ENCODE data around the gene GPR4.
"Not testable (repeated sequence)": the region's sequence is repeated elsewhere in the genome, so short reads cannot be mapped to it uniquely, and the experiment has no call there.

Gene GPR4

DNA sequence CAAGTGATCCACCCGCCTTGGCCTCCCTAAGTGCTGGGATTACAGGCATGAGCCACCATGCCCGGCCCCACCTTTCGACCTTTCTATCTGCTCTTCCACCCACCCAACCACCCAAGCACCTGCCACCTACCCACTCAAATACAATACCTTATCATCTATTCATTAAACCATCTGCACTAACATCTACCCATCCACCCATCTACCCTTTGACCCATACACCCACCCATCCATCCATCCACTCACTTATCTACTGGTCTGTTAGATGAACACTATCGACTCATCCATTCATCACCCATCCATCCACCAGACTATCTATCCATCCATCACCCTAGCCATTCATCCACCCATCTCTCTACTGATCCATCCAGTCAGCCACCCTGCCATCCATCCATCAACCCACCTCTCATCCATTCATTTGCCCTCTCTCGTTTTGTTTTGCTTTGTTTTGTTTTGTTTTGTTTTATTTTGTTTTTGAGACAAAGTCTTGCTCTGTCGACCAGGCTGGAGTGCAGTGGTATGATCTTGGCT lies 20.0 kb upstream of the GPR4 start:
- DNase-seq = no peak

DNA sequence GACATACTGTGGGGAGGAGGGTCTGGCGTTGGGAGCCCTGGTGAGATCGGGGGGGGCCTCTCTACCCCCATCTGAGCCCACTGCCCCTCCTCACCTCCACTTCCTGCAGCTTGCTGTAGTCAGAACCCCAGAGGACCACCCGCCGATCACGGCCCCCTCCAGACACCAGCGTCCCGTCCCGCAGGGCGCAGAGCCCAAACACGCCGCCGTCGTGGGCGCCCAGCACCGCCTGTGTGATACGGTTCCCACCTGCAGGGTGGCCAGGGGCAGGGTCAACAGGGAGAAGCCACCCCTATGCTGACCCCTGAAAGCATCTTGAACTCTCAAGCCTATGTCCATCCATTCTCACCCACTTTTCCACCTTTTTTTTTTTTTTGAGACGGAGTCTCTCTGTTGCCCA lies 19.4 kb upstream of the GPR4 start:
- DNase-seq = no peak

DNA sequence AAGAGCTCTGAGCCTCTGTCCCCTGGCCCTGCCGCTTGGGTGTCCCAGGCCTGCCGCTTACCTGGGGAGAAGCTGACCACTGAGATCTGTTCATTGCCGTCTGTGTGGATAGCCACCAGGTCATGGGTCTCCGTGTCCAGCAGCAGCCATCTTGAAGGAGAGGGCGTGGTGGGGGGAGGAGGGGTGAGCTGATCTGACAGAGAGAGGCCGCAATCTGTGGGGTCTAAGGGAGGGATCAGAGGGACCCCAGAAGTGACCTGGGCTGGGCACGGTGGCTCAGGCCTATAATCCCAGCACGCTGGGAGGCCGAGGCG lies 14.6 kb upstream of the GPR4 start:
- DNase-seq = no peak

DNA sequence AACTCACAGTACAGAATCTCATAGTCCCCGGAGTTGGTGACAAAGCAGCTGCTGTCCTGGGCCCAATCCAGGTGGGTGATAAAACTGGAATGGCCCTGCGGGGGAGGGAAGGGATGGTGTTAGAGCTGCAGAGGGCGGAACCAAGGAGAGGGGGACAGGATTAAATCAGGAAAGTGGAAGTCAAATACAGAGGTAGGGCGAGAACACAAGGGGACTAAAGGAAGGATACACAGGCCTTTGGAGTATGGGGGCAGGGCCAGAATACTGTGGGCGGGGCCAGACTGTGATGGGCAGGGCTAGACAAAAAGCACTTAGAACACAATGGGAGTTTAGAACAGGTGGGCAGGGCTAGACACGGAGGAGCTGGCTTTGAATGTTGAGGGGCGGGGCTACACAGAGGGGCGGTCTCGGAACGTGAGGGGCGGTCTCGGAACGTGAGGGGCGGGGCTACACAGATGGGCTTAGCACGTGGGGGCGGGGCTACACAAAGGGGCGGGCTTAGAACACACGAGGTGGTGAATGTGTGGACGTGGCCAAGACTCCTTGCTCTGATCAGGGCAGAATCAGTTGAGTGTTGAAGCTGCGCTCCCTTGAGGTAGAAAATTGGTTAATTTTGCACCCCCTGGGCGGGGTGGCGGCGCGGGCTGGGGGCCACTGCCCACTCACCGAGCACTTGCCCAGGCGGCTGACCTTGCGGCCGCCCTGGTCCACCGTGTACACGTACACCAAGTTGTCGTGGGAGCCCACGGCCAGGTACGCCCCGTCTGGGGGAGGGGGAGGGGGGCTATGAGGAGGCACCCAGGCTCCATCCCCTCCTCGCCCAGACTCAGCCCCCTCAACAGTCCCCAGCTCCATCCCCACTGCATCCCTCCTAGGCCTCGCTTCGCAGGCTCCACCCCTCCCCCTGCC lies 14.0 kb upstream of the GPR4 start:
- DNase-seq = peak; percentile 88

DNA sequence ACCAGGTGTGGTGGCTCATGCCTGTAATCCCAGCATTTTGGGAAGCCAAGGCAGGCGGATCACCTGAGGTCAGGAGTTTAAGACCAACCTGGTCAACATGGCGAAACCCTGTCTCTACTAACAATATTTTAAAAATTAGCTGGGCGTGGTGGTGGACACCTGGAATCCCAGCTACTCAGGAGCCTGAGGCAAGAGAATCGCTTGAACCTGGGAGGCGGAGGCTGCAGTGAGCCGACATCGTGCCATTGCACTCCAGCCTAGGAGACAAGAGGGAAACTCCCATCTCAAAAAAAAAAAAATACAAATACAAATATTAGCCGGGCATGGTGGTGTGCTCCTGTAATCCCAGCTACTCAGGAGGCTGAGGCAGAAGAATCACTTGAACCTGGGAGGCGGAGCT lies 13.0 kb upstream of the GPR4 start:
- not testable (repeated sequence) for DNase-seq

DNA sequence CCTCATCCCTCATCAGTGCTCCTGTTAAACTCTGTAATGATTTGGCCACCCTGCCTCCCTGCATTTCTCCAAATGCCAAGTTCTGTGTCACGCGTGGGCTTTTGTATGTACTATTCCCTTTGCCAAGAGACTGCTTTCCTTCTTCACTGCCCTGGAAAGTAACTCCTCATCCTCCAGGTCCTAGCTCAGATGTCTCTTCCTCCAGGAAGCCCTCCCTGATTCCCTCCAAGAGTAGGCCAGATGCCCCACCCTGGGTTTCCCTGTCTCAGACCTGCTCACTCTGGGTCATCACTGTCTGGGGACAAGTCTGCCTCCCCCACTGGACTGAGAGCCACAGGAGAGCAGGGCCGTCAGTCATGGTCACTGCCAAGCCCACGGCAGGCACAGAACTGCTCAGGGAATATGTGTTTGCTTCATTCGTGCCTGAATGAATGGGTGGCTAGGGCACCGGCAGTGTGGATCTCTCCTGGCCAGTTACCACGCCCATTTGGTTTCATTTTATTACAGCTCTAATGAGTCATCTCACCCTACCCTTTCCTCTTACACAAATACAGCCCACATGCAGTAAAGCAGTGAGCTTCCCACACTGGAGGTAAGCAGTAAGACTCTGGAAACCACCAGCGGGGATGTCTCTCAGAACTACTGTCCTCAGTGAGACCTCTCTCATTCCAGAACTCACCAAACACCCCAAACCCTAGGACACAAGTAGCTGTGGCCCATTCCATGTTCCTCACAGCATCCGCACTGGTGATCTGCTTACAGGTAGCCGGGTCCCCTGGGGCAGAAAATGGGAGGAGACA lies 12.1 kb upstream of the GPR4 start:
- peak; percentile 68 for DNase-seq

DNA sequence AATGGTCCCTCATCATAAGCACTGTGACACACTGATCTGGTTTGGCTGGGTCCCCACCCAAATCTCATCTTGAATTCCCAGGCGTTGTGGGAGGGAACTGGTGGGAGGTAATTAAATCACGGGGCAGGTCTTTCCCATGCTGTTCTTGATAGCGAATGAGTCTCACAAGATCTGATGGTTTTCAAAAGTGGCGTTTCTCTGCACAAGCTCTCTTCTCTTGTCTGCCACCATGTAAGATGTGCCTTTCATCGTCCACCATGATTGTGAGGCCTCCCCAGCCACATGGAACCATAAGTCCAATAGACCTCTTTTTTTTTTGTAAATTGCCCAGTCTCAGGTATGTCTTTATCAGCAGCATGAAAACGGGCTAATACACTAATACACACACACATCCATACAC lies 6.9 kb upstream of the GPR4 start:
- no peak for DNase-seq

DNA sequence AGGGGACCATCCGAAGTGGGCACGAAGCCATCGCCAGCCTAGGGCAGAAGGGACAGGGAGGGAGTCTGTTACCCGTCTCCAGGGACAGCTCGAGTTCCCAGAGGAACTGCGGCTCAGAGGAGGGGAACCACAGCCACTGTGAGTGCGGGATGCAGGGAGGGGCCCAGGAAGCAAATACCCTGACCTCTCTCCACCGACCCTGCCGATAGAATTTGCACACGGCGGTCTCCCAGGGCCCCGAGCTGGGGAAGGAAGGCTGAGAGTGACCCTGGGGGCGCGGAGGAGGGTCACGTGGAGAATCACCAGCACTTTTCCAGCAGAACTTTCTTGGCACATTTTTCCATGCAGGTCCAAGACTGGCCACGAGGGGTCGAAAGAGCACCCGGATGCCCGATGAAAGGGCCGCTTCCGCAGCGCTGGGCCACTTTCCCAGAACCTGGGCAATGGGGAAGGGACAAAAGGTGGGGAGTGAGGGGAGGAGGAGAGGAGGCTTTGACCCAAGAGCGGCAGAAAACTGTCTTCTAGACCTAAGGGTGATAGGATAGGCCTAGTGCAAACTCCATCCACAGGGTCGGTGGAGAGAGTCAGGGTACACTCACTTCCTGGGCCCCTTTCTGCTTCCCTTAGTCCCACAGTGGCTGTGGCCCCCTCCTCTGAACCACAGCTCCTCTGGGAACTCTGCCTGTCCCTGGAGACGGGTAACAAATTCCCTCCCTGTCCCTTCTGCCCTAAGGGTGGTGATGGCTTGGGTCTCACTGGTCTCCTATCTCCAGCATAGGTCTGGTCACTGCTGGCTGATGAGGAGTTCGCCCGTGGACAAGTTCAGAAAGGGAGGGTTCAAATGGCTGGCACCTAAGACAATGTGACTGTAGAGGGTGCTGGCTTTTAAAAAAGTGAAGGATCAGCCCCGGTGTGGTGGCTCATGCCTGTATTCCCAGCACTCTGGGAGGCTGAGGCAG lies 5.3 kb upstream of the GPR4 start:
- DNase-seq = peak; percentile 80

DNA sequence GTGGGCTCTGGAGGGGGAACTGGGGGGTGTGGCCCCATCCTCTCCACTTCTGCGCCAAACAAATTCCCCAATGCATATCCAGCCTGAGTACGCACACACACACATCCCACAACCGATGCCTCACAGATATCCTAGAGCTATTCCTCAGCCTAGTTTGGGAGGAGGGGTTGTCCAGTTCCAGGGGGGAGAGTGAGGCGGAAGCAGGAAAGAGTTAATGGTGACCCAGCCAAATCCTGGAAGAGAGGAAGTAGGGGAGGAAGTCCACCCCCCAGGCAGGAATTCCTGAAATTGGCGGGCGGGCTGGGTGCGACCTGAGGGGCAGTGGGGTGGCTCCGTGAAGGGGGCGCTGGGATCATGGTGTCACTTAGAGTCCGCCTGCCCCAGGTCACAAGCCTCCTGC lies 897 bp downstream of the GPR4 start:
- no peak for DNase-seq

DNA sequence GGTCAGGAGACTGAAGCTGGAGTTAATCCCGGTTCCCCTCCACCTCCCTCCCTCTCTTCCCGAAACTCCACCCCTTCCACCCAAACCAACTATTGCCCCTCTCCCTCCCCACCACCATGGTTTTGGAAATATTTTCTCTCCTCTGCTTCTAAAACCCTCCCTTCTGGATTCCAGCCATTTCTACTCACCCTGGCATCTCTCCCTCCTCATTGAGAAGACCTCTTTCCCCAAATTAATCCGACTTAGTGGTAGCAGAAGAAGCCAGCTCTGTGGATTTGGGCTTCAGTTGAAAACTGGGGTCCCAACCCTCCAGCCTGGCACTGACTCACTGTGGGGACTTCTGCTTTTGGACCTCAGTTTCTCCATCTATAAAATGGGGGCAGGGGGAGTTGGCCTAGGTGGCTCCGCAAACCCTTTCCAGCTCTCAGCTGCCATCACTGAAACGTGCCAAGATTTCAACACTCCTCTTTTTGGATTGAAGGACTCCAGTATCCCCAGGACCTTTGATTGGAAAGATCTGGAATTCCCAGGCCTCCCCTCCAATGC lies 1.6 kb downstream of the GPR4 start:
- no peak for DNase-seq

DNA sequence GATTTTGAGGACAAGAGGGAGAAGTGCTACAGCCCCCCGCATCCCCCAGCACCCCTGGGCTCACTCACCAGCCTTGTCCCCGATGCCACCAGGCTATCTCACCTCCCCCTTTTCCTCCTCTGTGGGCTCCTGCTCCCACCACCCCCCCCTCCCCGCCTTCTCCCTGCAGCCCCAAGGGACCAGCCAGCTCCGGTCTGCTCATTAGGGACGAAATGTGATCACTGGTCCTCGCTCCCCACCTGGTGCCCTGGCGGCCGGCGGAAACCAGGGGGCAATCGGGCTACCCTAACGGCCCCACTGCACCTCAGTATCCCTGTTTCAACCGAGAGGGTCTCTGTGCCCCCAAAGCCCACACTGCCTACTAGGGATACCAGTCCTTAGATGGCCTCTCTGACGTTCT lies 2.7 kb downstream of the GPR4 start:
- DNase-seq = no peak

DNA sequence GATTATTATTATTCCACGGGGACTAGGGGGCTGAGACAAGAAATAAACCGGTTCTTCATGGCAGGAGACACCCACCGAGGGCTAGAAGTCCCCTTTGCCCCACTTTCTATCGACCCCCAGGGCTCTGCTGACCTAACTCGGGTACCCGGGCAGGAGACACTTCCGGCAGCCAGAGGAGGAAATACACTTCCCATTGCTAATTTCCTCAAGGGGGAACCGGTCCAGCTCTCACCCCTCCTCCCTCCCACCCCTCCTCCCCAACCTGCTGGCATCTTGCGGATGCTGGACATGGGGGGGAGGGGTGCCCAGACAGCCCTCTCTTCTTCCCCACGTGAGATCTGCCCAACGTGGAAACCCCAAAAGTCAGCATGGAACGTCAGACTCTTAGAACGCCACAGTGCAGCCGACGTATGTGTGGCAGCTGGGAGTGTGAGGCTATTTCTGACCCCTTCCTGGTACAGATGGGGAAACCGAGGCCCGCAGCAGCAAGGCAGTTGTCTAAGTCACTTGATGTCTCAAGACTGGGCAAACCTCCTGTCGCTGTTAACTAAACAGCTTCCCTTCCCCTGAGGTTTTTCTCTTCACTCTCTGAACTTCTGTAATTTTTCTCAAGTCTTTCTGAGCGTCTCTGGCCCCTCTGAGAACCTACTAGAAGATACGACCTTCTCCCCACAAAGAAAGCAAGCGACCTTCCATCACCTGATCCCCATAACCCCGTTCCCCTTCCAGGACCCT lies 3.6 kb downstream of the GPR4 start:
- DNase-seq = no peak

DNA sequence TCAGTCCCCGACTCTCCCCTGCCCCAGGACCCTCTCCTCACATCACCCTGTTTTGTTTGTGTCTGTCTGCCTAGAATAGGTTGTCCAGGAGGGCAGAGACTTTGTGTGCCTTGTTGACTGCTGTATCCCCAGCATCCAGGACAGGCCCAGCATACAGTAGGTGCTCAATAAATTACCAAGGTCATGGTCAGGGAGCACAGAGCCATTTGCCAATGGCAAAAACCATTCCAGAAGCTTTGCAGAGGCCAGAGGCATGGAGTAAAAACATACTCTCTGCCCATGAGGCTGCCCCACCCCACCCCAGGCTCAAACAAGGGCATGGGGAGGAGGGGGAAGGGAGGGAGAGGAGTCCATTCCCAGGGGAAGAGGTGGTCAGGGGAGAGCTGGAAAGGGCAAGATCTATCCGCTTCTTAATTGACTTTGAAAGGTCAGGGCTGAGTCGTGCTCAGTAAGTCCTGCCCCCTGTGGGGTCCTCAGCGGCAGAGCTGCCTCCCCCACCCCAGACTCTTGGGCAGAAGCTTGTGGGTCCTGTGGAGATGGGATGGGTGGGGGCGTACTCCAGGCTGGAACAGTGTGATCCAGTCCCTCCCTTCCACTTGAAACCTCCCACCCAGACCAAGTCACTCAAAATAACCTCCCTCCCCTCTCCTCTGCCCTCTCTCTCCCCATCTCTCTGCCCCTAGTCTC lies 4.4 kb downstream of the GPR4 start:
- DNase-seq = no peak

DNA sequence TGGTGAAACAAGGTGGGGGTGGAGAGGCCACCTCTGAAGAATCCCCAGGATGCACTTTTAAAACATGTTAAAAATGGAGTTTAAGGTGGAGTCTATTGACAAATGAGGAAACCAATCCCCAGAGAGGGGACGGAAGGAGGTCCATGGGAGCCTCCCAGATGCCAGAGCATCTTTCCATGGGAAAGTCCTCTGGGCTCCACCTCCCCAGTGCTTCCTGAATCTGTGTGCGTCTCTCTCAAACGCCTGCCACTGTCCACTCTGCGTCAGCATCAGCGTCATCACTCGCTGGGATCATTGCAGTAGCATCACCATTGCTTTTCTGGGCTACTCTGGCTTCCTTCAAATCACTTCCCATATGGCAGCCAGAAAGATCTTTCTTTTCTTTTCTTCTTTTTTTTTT lies 6.2 kb downstream of the GPR4 start:
- DNase-seq = no peak

DNA sequence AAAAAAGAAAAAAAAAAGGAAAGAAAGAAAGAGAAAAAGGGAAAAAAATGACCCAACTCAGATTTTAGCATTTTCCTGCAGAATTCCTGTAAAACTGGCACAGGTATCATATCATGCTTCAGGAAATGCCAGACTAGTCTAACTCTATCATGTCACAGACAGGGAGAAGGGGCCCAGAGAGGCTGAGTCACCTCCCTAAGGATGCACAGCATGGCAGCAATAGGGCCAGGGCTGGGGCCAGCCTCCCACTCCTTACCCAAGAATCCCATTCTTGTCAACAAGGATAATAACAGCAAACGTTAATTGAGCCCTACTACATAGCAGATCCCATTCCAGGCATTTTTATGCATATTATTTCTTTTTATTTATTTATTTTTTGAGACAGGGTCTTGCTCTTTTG lies 8.5 kb downstream of the GPR4 start:
- no peak for DNase-seq

DNA sequence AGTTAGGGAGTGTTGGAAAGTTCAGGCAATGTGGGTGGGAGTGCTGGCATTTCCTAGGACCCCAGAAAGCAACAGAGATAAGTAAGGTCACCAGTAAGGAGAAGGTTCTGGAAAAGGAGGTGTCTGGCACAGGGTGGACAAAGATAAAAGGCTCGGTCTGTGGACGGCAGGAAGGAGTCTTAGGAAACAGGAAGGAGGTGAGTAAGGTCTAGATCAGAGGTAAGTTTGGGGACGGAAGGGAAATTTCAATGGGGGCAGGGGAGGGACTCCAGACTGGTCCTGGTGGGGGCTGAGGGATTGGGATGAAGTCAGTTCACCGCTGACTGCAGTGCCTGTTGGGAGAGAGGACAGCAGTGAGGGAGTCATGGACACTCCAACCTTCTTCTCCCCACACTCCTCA lies 9.6 kb downstream of the GPR4 start:
- DNase-seq = no peak

DNA sequence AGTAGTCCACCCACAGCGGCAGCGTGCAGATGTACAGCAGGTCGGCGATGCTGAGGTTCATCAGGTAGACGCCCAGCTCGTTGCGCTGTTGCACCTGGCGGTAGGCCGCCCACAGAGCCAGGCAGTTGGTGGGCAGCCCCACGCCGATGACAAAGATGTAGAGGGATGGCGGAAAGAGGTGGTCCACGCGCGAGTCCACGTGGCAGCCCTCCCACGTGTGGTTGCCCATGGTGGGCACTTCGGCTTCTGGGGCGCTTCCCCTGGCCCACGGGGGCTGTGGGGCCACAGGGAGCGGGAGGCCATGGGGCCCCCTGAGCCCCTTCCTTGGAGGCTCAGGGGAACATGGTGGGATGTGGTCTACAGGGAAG lies 10.4 kb downstream of the GPR4 start:
- no peak for DNase-seq

DNA sequence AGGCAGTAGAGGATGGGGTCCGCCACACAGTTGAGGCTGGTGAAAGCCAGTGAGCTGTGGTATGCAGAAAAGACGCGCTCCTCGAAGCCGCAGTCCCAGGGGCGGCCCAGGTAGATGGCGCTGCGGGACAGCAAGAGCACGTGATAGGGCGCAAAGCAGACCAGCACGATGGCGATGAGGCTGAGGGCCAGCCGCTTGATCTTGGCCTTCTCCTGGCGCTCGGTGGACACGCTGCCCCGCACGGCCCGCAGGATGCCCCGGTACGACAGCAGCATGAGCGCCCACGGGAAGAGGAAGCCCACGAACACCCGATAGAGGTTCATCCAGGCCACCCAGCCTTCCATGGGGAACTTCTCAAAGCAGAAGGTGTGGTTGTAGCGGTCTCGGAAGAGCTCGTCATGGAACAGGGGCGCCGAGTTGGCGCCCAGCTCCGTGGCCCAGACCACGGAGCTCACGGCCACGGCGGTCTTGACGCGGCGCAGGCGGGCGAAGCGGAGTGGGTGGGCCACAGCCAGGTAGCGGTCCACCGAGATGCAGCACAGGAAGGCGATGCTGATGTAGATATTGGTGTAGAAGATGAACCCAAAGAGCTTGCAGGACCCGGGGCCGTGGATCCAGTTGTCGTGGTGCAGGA lies 10.9 kb downstream of the GPR4 start:
- DNase-seq = peak; percentile 70

DNA sequence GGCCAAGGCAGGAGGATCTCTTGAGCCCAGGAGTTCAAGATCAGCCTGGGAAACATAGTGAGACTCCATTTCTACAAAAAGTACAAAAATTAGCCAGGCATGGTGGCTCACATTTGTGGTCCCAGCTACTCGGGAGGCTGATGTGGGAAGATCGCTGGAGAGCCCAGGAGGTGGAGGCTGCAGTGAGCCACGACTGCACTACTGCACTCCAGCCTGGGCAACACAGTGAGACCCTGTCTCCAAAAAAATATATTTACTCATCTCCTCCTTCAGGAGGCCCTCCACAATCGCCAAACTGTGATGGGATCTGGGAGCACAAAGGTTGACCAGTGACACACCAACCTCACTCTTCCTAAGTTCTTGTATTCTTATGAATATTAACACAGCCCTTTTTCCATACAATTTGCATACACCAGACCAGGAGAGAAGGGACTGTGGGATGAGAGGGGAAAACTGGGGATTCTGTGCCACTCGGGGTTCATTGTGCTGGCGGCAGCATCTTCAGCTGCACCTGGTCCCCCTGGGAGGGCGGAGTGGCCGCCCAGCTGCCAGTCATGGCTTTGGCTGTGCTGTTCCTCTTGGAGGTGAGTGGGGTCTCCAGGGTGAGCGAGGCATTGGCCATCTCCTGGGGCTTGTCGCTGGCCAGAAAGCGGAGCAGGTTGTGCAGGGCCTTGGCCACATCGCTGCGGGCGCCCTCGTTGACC lies 11.6 kb downstream of the GPR4 start:
- DNase-seq = no peak

DNA sequence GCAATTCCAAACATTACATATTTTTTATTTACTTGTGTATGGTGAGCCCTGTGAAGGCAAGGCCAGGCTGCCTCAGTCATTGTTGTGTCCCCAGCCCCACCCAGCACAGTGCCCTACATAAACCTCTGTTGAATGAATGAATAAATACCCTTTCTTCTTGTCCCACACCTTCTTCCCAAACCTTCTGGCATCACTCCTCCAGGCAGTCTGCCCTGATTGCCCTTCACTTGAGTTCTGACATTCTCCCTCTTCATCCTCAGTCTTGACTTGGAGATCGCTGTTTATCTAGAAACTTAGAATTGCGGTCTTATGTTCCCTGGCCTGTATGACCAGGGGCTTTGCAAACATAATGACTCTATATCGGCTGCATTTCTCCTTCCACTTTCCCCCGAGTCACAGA lies 12.2 kb downstream of the GPR4 start:
- no peak for DNase-seq
